Left colon (tissue), 2 donors: ENCODE measurements around the gene CTXND2. TPM values are rescaled to one million over a fixed set of nuclear protein-coding genes. Genes with fewer than 3 reads are reported as not detected.
"Not testable (repeated sequence)": the region's sequence is repeated elsewhere in the genome, so short reads cannot be mapped to it uniquely, and the experiment has no call there.

Experiments used
- ATAC-seq: fragments of 200-7000 bp; cut with Tn5 transposase; one replicate; pipeline ENCODE4 v1.9.1; 2020; ENCODE audit warnings: mild to moderate bottlenecking, moderate library complexity
- DNase-seq, 2 donors: peaks; one replicate each; pipeline ENCODE4 v3.0.0-alpha.2; 2020
- intact Hi-C, 2 donors: fragments of 100-400 bp; cut with DNase I in 1 of 2; cut with micrococcal nuclease in 1 of 2; formaldehyde crosslinking; loops; one replicate each; pipeline versions ENCODE4 v1.11.2 to v1.14.0; 2022; cut with DNase I, micrococcal nuclease
- total RNA-seq, 2 donors: library from RNA; stranded (reverse); fragmentation: NEBNext Ultra II Directional; extraction: Animal tissue kit (Norgen Biotek cat#: 25700); gene quantifications; one replicate each; pipeline ENCODE4 v1.2.1, GENCODE V29; 2021
- donor health status: DM: no; HTN: no; CAD: no.
- donor health status: DM: yes; HTN: yes; CAD: no.

The CTXND2 gene
- total RNA-seq, 2 donors from 2014 or later = not detected

GRCh38 chr1:150881331-150882070, 5.4 kb upstream of the CTXND2 start:
- intact Hi-C loops = no loop called here
- ATAC-seq (no peak), DNase-seq (no peak)

GRCh38 chr1:150883121-150883520, 3.8 kb upstream of the CTXND2 start:
- ATAC-seq, intact Hi-C loops: not testable (repeated sequence)

GRCh38 chr1:150888727-150889126, 1.8 kb downstream of the CTXND2 start:
- ATAC-seq (no peak), DNase-seq (no peak)
- intact Hi-C loops = no loop called here

More at GRCh38 chr1:150883121-150883520, 3.8 kb upstream of the CTXND2 start:
- DNase-seq = not testable (repeated sequence)

GRCh38 chr1:150890033-150890416, 3.1 kb downstream of the CTXND2 start:
- intact Hi-C loops = no loop called here
- ATAC-seq = no peak
- DNase-seq = no peak

- no peak for ATAC-seq
- intact Hi-C loops = no loop called here
- DNase-seq = no peak
Measured at GRCh38 chr1:150893336-150893913, 6.5 kb downstream of the CTXND2 start.

GRCh38 chr1:150895618-150896017, 8.7 kb downstream of the CTXND2 start:
- intact Hi-C loops = no loop called here
- DNase-seq (no peak), ATAC-seq (no peak)

- ATAC-seq, DNase-seq, intact Hi-C loops: not testable (repeated sequence)
Measured at GRCh38 chr1:150899795-150900194, 12.9 kb downstream of the CTXND2 start.

GRCh38 chr1:150902346-150902745, 15.4 kb downstream of the CTXND2 start:
- no peak for ATAC-seq
- intact Hi-C loops = no loop called here
- no peak for DNase-seq

GRCh38 chr1:150902751-150903150, 15.8 kb downstream of the CTXND2 start:
- intact Hi-C loops = no loop called here
- DNase-seq = no peak
- ATAC-seq = no peak

GRCh38 chr1:150905301-150905700, 18.4 kb downstream of the CTXND2 start:
- ATAC-seq (no peak), DNase-seq (no peak)
- intact Hi-C loops = no loop called here

GRCh38 chr1:150906329-150906728, 19.4 kb downstream of the CTXND2 start:
- intact Hi-C loops = no loop called here
- ATAC-seq (no peak), DNase-seq (no peak)

GRCh38 chr1:150906813-150907212, 19.9 kb downstream of the CTXND2 start:
- no peak for ATAC-seq
- intact Hi-C loops = no loop called here
- no peak for DNase-seq

- intact Hi-C loops = no loop called here
- ATAC-seq (no peak), DNase-seq (no peak)
Measured at GRCh38 chr1:150909585-150910180, 22.7 kb downstream of the CTXND2 start.

- intact Hi-C loops = no loop called here
- DNase-seq (no peak), ATAC-seq (peak; percentile 36)
Measured at GRCh38 chr1:150912623-150913022, 25.7 kb downstream of the CTXND2 start.

- ATAC-seq (peak; percentile 95), DNase-seq (peak; percentile 37 to 73)
- intact Hi-C loops = no loop called here
Measured at GRCh38 chr1:150917387-150917786, 30.5 kb downstream of the CTXND2 start.

GRCh38 chr1:150922519-150922975, 35.6 kb downstream of the CTXND2 start:
- ATAC-seq (peak; percentile 58), DNase-seq (peak; percentile 65 to 84)

GRCh38 chr1:150925080-150925479, 38.1 kb downstream of the CTXND2 start:
- DNase-seq (peak in 1 of 2 donors; percentile 17), ATAC-seq (no peak)
- intact Hi-C loops = no loop called here

More at GRCh38 chr1:150922519-150922975, 35.6 kb downstream of the CTXND2 start:
- intact Hi-C loops = no loop called here

GRCh38 chr1:150926097-150926741, 39.3 kb downstream of the CTXND2 start, which contains the start of gene SETDB1:
TSS of gene SETDB1 (plus strand) at chr1:150926363. CDS start at chr1:150927715, 1,352 bp downstream.
- intact Hi-C loops = no loop called here
- DNase-seq (peak; percentile 96 to 97), ATAC-seq (peak; percentile 96)

GRCh38 chr1:150927624-150928023, 40.7 kb downstream of the CTXND2 start:
- DNase-seq (no peak), ATAC-seq (no peak)
- intact Hi-C loops = no loop called here
